Keratinocyte (primary cell): Measurements from ENCODE around the gene TIMD4. TPM values are rescaled to one million over a fixed set of nuclear protein-coding genes. Genes with fewer than 3 reads are reported as not detected.
"Not testable (repeated sequence)": the region's sequence is repeated elsewhere in the genome, so short reads cannot be mapped to it uniquely, and the experiment has no call there.

ENCODE experiments used
- DNase-seq: peaks from one replicate; pipeline ENCODE4 v3.0.0-alpha.2; 2011; ENCODE audit warnings: low read depth, missing footprints, low spot score
- FAIRE-seq: peaks from 2 replicates; lab custom pipeline; 2011; peaks lifted over from hg19 to GRCh38; lab: Jason Lieb, UNC
- H2AFZ ChIP-seq: 2 replicates; pipeline ENCODE4 v1.6.0; 2012; ENCODE audit warnings: low read length, control low read depth, inconsistent platforms; ENCODE audit not compliant: control insufficient read depth
- H3K27ac ChIP-seq: 2 replicates; pipeline ENCODE4 v1.5.1; 2011; ENCODE audit warnings: low read length; ENCODE audit not compliant: control insufficient read depth, insufficient read depth
- H3K27me3 ChIP-seq: 3 replicates; pipeline ENCODE4 v1.6.0; 2011; ENCODE audit warnings: low read length; ENCODE audit not compliant: control insufficient read depth, insufficient read depth; ENCODE audit errors: extremely low read depth
- H3K36me3 ChIP-seq, 2 experiments: 2 replicates in 1 of 2; 3 replicates in 1 of 2; pipeline ENCODE4 v1.5.1; 2011; ENCODE audit warnings: low read length in 2 of 2, mild to moderate bottlenecking in 1 of 2; ENCODE audit not compliant: control insufficient read depth in 2 of 2, insufficient read depth in 2 of 2; ENCODE audit errors: extremely low read depth in 1 of 2
- H3K4me1 ChIP-seq: 3 replicates; pipeline ENCODE4 v1.5.1; 2011; ENCODE audit warnings: low read length; ENCODE audit not compliant: control insufficient read depth, insufficient read depth; ENCODE audit errors: extremely low read depth
- H3K4me2 ChIP-seq: 3 replicates; pipeline ENCODE4 v1.6.0; 2011; ENCODE audit warnings: low read depth, low read length; ENCODE audit not compliant: control insufficient read depth, insufficient read depth; ENCODE audit errors: extremely low read depth
- H3K4me3 ChIP-seq, 3 experiments: fragments of 200-600 bp in 1 of 3; sonication (generic) in 1 of 3; 2 replicates in 2 of 3; 3 replicates in 1 of 3; pipeline ENCODE4 v1.5.1; 2011 to 2016; ENCODE audit warnings: low read length in 3 of 3, mild to moderate bottlenecking in 3 of 3, control low read depth in 2 of 3, inconsistent platforms in 1 of 3, low read depth in 1 of 3, mixed read lengths in 1 of 3, mixed run types in 1 of 3, moderate library complexity in 1 of 3; ENCODE audit not compliant: control insufficient read depth in 2 of 3, insufficient read depth in 2 of 3; ENCODE audit errors: extremely low read depth in 1 of 3
- H3K79me2 ChIP-seq: 2 replicates; pipeline ENCODE4 v1.6.0; 2012; ENCODE audit warnings: low read length; ENCODE audit not compliant: control insufficient read depth, insufficient read depth
- H3K9ac ChIP-seq: 3 replicates; pipeline ENCODE4 v1.6.0; 2011; ENCODE audit warnings: low read length; ENCODE audit not compliant: control insufficient read depth, insufficient read depth; ENCODE audit errors: extremely low read depth
- H3K9me1 ChIP-seq: 3 replicates; pipeline ENCODE4 v1.6.0; 2011; ENCODE audit warnings: low read length; ENCODE audit not compliant: control insufficient read depth, insufficient read depth; ENCODE audit errors: extremely low read depth
- H3K9me3 ChIP-seq: 2 replicates; pipeline ENCODE4 v1.5.1; 2012; ENCODE audit warnings: low read depth, low read length; ENCODE audit not compliant: control insufficient read depth
- H4K20me1 ChIP-seq: 3 replicates; pipeline ENCODE4 v1.6.0; 2011; ENCODE audit warnings: low read length; ENCODE audit not compliant: control insufficient read depth, insufficient read depth; ENCODE audit errors: extremely low read depth
- CTCF ChIP-seq, 3 experiments: IDR thresholded peaks in 1 of 3; conservative IDR thresholded peaks in 1 of 3; optimal IDR thresholded peaks in 1 of 3; 2 replicates in 2 of 3; 3 replicates in 1 of 3; pipeline versions ENCODE3 to v1.5.1; 2011; ENCODE audit warnings: low read length in 3 of 3, mild to moderate bottlenecking in 3 of 3, moderate library complexity in 2 of 3, control low read depth in 1 of 3, inconsistent platforms in 1 of 3; ENCODE audit not compliant: insufficient read depth in 2 of 3; ENCODE audit errors: extremely low read depth in 1 of 3
- EZH2 ChIP-seq: IDR thresholded peaks from one replicate; pipeline ENCODE4 v1.6.1; 2012; ENCODE audit warnings: inconsistent platforms, mild to moderate bottlenecking, low read length, moderate library complexity
- dilution Hi-C: fragments of 300-500 bp; cut with MboI; formaldehyde crosslinking; loops from one replicate; pipeline ENCODE4 v1.7.0; 2020; ENCODE audit warnings: low sequenced_read_pairs; ENCODE audit not compliant: extremely low pct_ligation_motif_present
- polyA plus RNA-seq, 5 experiments: library from polyadenylated mRNA; depleted of rRNA in 3 of 5; stranded (reverse) in 3 of 5; stranded (forward) in 1 of 5; unstranded in 1 of 5; fragments of >200 nt; gene quantifications; 1 replicate in 1 of 5; 2 replicates in 3 of 5; 3 replicates in 1 of 5; pipeline versions ENCODE4 v1.2.1 to v1.2.3, GENCODE V29; 2011 to 2012; ENCODE audit warnings: missing spikeins in 2 of 5, low read depth in 1 of 5, low replicate concordance in 1 of 5

TIMD4 gene
- polyA plus RNA-seq, 1 donor (not counting 4 experiments of a cell fraction or from before 2014, with no cell fraction given), result not detected

GRCh38 chr5:156927545-156927944 lies 35.5 kb downstream of the TIMD4 start:
- no peaks in the 10 kb centered on the region for H3K36me3 ChIP-seq
- H3K9ac ChIP-seq, result no peak overlapping the region
- FAIRE-seq, result no peak
- no peaks in the 10 kb centered on the region for H3K79me2 ChIP-seq
- H3K4me1 ChIP-seq, result no peaks in the 10 kb centered on the region
- no peaks in the 10 kb centered on the region for H3K27me3 ChIP-seq
- DNase-seq, result no peak
- TF ChIP-seq EZH2 (no peak), CTCF (optimal IDR thresholded peaks at IDR 0.05 in 1 of 3, IDR thresholded peaks at IDR 0.05 in 1 of 3, conservative IDR thresholded peaks at IDR 0.05 in 1 of 3; ENCODE audit: extremely low read depth in 1 of 3, insufficient read depth in 2 of 3, low read length in 3 of 3) (no peak)
- H3K4me3 ChIP-seq, result no peak overlapping the region
- no peak overlapping the region for H2AFZ ChIP-seq
- H3K4me2 ChIP-seq, result no peak overlapping the region
- no peak overlapping the region for H3K27ac ChIP-seq
- no peaks in the 10 kb centered on the region for H3K9me1 ChIP-seq
- dilution Hi-C loops, result no loop called here
- no peaks in the 10 kb centered on the region for H3K9me3 ChIP-seq
- no peaks in the 10 kb centered on the region for H4K20me1 ChIP-seq

GRCh38 chr5:156925767-156926166 lies 37.3 kb downstream of the TIMD4 start:
- FAIRE-seq, H3K27ac ChIP-seq, H3K4me2 ChIP-seq, H3K9ac ChIP-seq, H3K4me1 ChIP-seq, H3K9me1 ChIP-seq, H3K9me3 ChIP-seq, DNase-seq, H4K20me1 ChIP-seq, dilution Hi-C loops, H3K79me2 ChIP-seq, H3K36me3 ChIP-seq, H3K4me3 ChIP-seq, H3K27me3 ChIP-seq, H2AFZ ChIP-seq: not testable (repeated sequence)

- H3K27ac ChIP-seq, result no peak overlapping the region
Measured at GRCh38 chr5:156922207-156922792, 40.7 kb downstream of the TIMD4 start.

More at GRCh38 chr5:156922207-156922792, 40.7 kb downstream of the TIMD4 start:
- Histone ChIP-seq H3K4me1 (no peaks in the 10 kb centered on the region), H3K27me3 (no peaks in the 10 kb centered on the region), H3K36me3 (no peaks in the 10 kb centered on the region), H3K9me3 (no peaks in the 10 kb centered on the region), H3K9ac (no peak overlapping the region), H4K20me1 (no peaks in the 10 kb centered on the region), H3K4me3 (no peak overlapping the region), H3K9me1 (no peaks in the 10 kb centered on the region), H3K79me2 (no peaks in the 10 kb centered on the region), H2AFZ (no peak overlapping the region), H3K4me2 (no peak overlapping the region)
- no peak for TF ChIP-seq EZH2
- TF ChIP-seq CTCF (optimal IDR thresholded peaks at IDR 0.05 in 1 of 3, IDR thresholded peaks at IDR 0.05 in 1 of 3, conservative IDR thresholded peaks at IDR 0.05 in 1 of 3; ENCODE audit: extremely low read depth in 1 of 3, insufficient read depth in 2 of 3, low read length in 3 of 3), result no peak
- FAIRE-seq, result no peak
- no peak for DNase-seq
- dilution Hi-C loops, result no loop called here
